ENCODE results near the gene GPR137B.

DNA sequence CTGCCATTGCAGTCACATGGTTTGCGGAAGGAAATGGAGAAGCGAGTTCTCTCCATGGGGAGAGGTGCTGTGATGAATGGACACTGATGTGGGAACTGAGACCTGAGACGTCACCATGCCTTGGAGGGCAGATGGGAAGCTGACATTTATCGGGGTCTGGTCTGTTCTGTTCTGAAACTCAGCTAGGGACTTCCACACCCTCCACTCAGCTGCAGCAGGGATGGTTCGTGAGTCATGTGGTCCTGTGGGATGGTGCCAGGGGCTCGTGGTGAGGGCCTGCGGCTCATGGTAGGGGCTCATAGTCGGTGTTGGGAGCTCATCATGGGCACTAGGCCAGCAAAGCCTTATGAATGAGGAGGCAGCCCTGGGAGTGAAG is 6.1 kb downstream of the GPR137B start:
- TF ChIP-seq POLR2A (IDR thresholded peaks at IDR 0.05; ENCODE audit: low read depth, low read length) (no peak), TAF1 (IDR thresholded peaks at IDR 0.05; ENCODE audit: borderline replicate concordance, low read depth, low read length) (no peak), POLR2AphosphoS5 (IDR thresholded peaks at IDR 0.05; ENCODE audit: low read depth, low read length) (no peak)
